ENCODE data around the gene LRRC8C.

Gene LRRC8C

GRCh38 chr1:89633248-89633799, 404 bp downstream of the LRRC8C start:
- peak; percentile 36 to 44 for DNase-seq (ENCODE audit: low read depth in 2 of 2)

- DNase-seq (ENCODE audit: low read depth in 2 of 2): no peak
Measured at GRCh38 chr1:89633800-89634625, 1.1 kb downstream of the LRRC8C start.

DNA sequence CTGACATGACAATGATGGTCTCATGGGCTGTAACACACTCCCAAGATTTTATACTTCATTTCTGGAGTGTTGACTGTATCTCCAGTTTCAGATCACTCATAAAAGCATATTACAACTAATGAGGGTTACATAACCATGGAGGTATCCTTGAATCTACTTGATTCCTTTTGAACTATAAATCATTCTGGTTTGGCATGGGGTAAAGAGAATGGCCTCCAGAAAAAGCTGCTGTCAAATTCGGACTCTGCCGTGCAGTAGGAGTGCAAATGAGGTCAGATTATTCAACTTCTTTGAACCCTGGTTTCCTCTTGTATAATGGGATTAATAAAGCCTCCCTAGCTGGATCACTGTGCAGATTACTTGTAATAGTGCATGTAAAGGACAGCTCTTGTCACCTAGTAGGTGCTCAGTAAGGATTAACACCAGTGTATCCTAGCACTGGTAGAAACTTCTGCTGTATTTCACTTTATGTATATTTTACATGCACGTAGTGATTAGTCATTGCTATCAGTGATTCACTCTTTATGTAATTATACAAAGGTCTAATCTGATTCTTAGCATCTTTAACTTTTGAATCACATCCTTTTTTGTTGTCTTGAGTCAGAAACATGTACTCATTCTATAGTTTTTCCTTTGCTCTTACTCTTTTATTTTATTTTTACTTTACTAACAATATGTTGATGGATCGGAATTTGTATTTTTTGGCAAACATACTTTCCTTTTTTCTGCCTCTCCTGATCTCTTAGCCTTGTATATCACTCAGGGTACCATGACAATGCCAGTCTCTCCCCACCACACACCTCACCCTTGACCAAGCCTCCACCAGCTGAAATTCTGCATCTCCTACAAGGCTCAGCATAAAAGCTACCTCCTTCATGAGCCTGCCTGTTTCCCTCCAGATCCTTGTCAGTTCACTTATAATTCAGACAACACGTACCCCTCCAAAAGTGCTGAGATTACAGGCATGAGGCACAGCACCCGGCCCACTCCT, 3.2 kb downstream of the LRRC8C start:
- no peak for DNase-seq (ENCODE audit: low read depth in 2 of 2)

GRCh38 chr1:89637496-89637895, 4.6 kb downstream of the LRRC8C start:
- DNase-seq (ENCODE audit: low read depth in 2 of 2): no peak

- DNase-seq (ENCODE audit: low read depth in 2 of 2): no peak
Measured at GRCh38 chr1:89640440-89640839, 7.5 kb downstream of the LRRC8C start.

DNA sequence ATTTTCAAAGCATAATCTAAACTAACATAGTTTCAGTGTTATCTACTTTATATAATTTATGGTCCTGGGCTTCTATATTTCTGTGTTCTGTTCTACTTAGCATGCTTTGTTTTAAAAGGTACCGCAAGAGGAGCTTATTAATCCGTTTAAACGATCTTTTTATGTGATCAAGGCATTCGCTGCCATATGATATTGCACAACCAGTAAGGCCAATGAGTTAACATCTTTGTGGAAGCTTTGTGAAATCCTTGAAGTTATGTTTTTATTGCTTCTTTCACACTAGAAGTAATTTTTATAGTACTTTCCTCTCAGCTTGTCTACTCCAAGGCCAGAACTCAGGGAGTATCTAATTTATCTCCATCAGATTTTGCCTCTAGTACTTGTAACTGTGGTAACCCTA, 8.9 kb downstream of the LRRC8C start:
- DNase-seq (ENCODE audit: low read depth in 2 of 2): no peak

DNA sequence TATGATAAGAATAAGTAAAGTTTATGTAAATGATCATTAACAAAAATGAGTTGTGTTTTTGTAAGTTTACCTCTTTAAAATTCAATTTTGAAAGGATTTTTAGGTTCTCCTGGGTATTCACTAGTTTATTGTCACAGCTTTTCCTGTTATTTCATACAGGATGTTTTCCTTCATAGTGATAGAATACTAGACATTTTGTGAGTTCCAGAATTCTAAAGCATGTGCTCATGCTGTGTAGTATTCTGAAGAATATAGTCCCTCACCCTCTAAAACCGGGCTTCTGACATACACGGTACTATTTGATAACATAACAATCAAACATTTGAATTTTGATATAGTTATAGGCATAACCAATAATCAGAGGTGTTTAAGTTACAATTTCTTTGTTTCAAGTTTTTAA, 10.7 kb downstream of the LRRC8C start:
- DNase-seq (ENCODE audit: low read depth in 2 of 2): no peak

DNA sequence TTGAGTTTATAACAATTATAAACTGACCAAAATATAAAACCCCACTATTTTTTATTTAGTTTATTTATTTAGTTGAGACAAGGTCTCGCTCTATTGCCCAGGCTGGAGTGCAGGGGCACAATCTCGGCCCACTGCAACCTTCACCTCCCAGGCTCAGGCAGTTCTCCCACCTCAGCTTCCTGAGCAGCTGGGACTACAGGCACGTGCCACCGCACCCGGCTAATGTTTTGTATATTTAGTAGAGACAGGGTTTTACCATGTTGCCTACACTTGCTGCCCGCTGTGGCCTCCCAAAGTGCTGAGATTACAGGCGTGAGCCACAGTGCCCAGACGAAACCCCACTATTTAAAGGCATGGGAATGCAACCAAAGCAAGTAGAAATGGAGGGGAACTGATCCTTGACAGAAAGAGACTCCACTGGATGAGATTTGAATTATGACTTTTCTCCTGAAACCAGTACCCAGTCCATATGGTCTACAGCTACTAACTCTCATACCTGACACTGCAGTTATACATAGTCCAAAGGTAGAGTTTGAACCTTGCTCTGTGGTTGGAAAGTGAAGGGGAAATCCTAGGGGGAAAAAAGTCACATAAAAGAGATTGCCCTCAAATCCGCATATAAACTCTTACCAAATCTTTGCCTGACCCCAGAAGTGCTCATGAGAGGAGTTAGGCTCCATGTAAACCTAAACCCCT, 11.3 kb downstream of the LRRC8C start:
- no peak for DNase-seq (ENCODE audit: low read depth in 2 of 2)

GRCh38 chr1:89646259-89646658, 13.3 kb downstream of the LRRC8C start:
- DNase-seq (ENCODE audit: low read depth in 2 of 2): no peak

GRCh38 chr1:89649783-89650182, 16.9 kb downstream of the LRRC8C start:
- no peak for DNase-seq (ENCODE audit: low read depth in 2 of 2)

- no peak for DNase-seq (ENCODE audit: low read depth in 2 of 2)
Measured at GRCh38 chr1:89652373-89652772, 19.5 kb downstream of the LRRC8C start.

DNA sequence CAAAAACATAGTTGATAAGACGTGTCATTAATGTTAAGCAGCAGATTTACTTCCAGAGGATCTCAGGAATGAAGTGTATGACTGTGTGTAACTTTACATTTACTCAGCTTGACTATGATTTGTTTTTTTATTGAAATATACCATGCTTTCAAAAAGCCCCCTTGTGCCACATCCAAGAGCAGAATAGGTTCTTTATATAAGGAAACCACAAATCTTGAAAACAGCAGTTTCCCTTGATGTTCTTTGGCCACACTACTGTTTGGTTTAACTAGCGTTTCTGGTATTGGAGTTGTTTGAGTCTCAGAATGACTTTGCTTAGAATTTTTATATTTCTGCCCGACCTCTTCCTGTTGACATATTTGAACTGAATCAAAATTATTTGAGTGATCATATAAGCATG, 25.0 kb downstream of the LRRC8C start:
- no peak for DNase-seq (ENCODE audit: low read depth in 2 of 2)

- no peak for DNase-seq (ENCODE audit: low read depth in 2 of 2)
Measured at GRCh38 chr1:89659322-89660081, 26.6 kb downstream of the LRRC8C start.

DNA sequence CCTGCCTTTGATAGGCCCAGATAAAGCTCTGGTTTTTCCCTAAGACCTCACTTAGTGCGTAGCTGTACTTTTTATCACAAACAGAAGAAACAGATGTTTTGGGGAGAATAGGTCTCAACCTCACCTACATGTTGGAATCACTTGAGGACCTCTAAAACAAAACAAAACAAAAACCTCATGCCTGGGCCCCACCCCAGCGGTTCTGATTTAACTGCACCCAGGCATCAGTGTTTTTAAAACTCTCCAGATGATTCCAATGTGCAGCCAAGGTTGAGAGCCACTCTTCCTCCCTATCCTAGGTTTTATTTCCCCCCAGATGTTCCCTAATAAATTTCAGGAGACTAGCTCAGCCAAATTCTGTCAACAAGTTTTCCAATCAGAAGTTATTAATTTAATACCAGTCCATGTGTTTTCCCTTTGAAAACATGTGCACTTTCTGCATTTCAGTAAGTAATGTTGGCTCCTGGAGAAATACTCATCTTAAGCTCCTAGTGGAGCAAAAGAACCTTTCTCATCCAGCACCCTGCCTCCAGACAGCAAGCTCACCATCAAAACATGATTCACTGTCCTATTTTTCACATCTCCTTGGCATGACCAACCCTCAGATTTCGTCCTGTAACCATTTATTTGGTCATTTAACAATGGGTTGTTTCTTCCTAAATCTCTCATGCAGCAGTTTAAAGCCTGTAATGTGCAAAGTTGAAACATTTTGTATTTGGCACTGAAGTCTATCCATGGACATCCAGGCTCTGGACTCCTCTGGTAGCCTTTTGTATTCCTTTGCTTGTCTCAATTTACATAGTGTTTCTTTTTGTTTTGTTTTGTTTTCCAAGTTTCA, 27.5 kb downstream of the LRRC8C start:
- DNase-seq (ENCODE audit: low read depth in 2 of 2): no peak

GRCh38 chr1:89665941-89666340, 33.0 kb downstream of the LRRC8C start:
- DNase-seq (ENCODE audit: low read depth in 2 of 2): no peak

GRCh38 chr1:89666640-89667039, 33.7 kb downstream of the LRRC8C start:
- no peak for DNase-seq (ENCODE audit: low read depth in 2 of 2)

- no peak for DNase-seq (ENCODE audit: low read depth in 2 of 2)
Measured at GRCh38 chr1:89667691-89668090, 34.8 kb downstream of the LRRC8C start.

- DNase-seq (ENCODE audit: low read depth in 2 of 2): no peak
Measured at GRCh38 chr1:89668961-89669360, 36.0 kb downstream of the LRRC8C start.

DNA sequence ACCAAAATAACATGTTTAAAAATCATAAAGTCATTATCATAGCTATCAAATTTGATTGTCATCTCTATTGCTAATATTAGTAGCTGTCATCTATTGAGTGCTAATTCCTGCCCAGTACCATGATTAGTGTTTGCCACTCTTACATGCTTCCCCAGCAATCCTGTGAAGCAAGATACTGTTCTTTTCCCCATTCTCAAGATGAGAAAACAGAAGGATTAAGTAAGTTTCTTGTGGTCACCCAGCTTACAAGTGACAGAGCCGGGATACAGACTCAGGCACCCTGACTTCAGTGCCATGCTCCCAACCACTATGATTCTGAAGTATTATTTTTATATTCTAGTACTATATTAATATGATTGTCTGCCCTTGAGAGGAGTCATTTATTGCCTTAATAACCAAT, 36.5 kb downstream of the LRRC8C start:
- no peak for DNase-seq (ENCODE audit: low read depth in 2 of 2)

GRCh38 chr1:89670163-89670562, 37.2 kb downstream of the LRRC8C start:
- no peak for DNase-seq (ENCODE audit: low read depth in 2 of 2)

Data from stimulated activated CD8-positive, alpha-beta memory T cell treated with anti-CD3 and anti-CD28 coated beads, Interleukin-2, amount 100 ng/mL, for 48 hours (primary cell).